Trophoblast cell (in vitro differentiated cells and primary cell): ENCODE measurements around the gene PKMYT1.

ENCODE experiments used
- DNase-seq, 2 donors: peaks; one replicate each; pipeline ENCODE4 v3.0.0-alpha.2; 2016
- H2AFZ ChIP-seq: 2 replicates; pipeline ENCODE4 v1.6.1; 2013; ENCODE audit warnings: low read length, moderate library complexity, mild to moderate bottlenecking; ENCODE audit not compliant: insufficient read depth, poor library complexity
- H2AK5ac ChIP-seq: 2 replicates; pipeline ENCODE4 v1.6.1; 2013; ENCODE audit warnings: mild to moderate bottlenecking, low read length
- H2BK120ac ChIP-seq: 2 replicates; pipeline ENCODE4 v1.6.1; 2013; ENCODE audit warnings: low read length, mild to moderate bottlenecking, moderate library complexity; ENCODE audit not compliant: insufficient read depth, poor library complexity
- H2BK12ac ChIP-seq: 2 replicates; pipeline ENCODE4 v1.6.1; 2013; ENCODE audit warnings: mild to moderate bottlenecking, low read length, moderate library complexity
- H2BK5ac ChIP-seq: 2 replicates; pipeline ENCODE4 v1.6.1; 2013; ENCODE audit warnings: low read length, low read depth, moderate library complexity, mild to moderate bottlenecking; ENCODE audit not compliant: poor library complexity
- H3K14ac ChIP-seq: 2 replicates; pipeline ENCODE4 v1.6.1; 2013; ENCODE audit warnings: mild to moderate bottlenecking, low read length
- H3K18ac ChIP-seq: 2 replicates; pipeline ENCODE4 v1.6.1; 2013; ENCODE audit warnings: mild to moderate bottlenecking, low read length
- H3K23ac ChIP-seq: 2 replicates; pipeline ENCODE4 v1.6.1; 2013; ENCODE audit warnings: low read length
- H3K27ac ChIP-seq: 2 replicates; pipeline ENCODE4 v1.5.1; 2013; ENCODE audit warnings: low read depth, mild to moderate bottlenecking, inconsistent platforms, low read length, moderate library complexity
- H3K27me3 ChIP-seq: 2 replicates; pipeline ENCODE4 v1.6.1; 2013; ENCODE audit warnings: inconsistent platforms, mild to moderate bottlenecking, low read length, moderate library complexity; ENCODE audit not compliant: insufficient read depth
- H3K36me3 ChIP-seq, 2 experiments: 1 replicate in 1 of 2; 2 replicates in 1 of 2; pipeline ENCODE4 v1.6.1; 2013; ENCODE audit warnings: low read length in 2 of 2, mild to moderate bottlenecking in 2 of 2, moderate library complexity in 1 of 2; ENCODE audit not compliant: insufficient read depth in 2 of 2, control insufficient read depth in 1 of 2
- H3K4ac ChIP-seq: 2 replicates; pipeline ENCODE4 v1.6.1; 2013; ENCODE audit warnings: low read depth, mild to moderate bottlenecking, low read length, moderate library complexity
- H3K4me1 ChIP-seq, 2 experiments: 1 replicate in 1 of 2; 2 replicates in 1 of 2; pipeline ENCODE4 v1.6.1; 2013; ENCODE audit warnings: low read length in 2 of 2, mild to moderate bottlenecking in 2 of 2, moderate library complexity in 1 of 2; ENCODE audit not compliant: insufficient read depth in 2 of 2, control insufficient read depth in 1 of 2
- H3K4me2 ChIP-seq: 2 replicates; pipeline ENCODE4 v1.6.1; 2013; ENCODE audit warnings: inconsistent platforms, mild to moderate bottlenecking, low read length, moderate library complexity
- H3K4me3 ChIP-seq: 2 replicates; pipeline ENCODE4 v1.5.1; 2013; ENCODE audit warnings: mild to moderate bottlenecking, low read depth, low read length, inconsistent platforms
- H3K79me1 ChIP-seq: one replicate; pipeline ENCODE4 v1.6.1; 2013; ENCODE audit warnings: low read length
- H3K79me2 ChIP-seq: 2 replicates; pipeline ENCODE4 v1.6.1; 2013; ENCODE audit warnings: low read length, mild to moderate bottlenecking; ENCODE audit not compliant: control insufficient read depth, insufficient read depth, poor library complexity
- H3K9ac ChIP-seq: 2 replicates; pipeline ENCODE4 v1.6.1; 2013; ENCODE audit warnings: mild to moderate bottlenecking, low read length
- H3K9me3 ChIP-seq: 2 replicates; pipeline ENCODE4 v1.6.1; 2013; ENCODE audit warnings: low read depth, mild to moderate bottlenecking, control low read depth, inconsistent platforms, low read length; ENCODE audit not compliant: insufficient read depth
- H4K12ac ChIP-seq: 2 replicates; pipeline ENCODE4 v1.6.1; 2013; ENCODE audit warnings: low read depth, mild to moderate bottlenecking, low read length, moderate library complexity
- H4K8ac ChIP-seq: 2 replicates; pipeline ENCODE4 v1.6.1; 2013; ENCODE audit warnings: low read depth, mild to moderate bottlenecking, low read length, moderate library complexity
- H4K91ac ChIP-seq: one replicate; pipeline ENCODE4 v1.6.1; 2013; ENCODE audit warnings: low read depth, mild to moderate bottlenecking, low read length, moderate library complexity
- WGBS: extraction: QIAGEN DNeasy Blood & Tissue Kit; methylation state at CpG from one replicate; pipeline ENCODE4 v1.1.7; 2013; ENCODE audit warnings: missing lambda C conversion rate; ENCODE audit not compliant: insufficient read length, insufficient coverage; ENCODE audit errors: extremely low coverage; 5-methylcytosine and 5-hydroxymethylcytosine counted together

Gene PKMYT1

DNA sequence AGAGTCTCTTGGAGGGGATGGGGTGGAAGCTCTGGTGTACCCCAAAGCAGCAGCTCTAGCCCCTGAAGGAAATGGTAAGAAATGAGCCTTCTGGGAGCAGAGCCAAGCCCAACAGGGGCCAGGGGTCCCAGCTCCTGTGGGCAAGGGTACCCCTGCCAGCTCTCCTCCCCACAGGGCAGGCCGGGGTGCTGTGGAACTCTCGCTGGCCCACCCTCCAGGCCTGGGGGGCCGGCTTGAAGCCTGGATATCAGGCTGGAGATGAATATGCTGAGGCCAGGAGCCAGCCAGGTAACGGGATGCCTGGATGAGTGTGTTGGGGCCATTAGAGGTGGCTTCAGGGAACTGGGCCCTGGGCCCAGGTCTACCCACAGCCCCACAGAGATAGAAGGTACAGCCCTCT is 20.3 kb upstream of the PKMYT1 start:
- no peak overlapping the region for H2BK120ac ChIP-seq
- H4K8ac ChIP-seq = no peak overlapping the region
- no peak overlapping the region for H2BK5ac ChIP-seq
- H4K91ac ChIP-seq = no peak overlapping the region
- DNase-seq = no peak
- H3K4me1 ChIP-seq = no peaks in the 10 kb centered on the region
- no peak overlapping the region for H2BK12ac ChIP-seq
- H4K12ac ChIP-seq = no peak overlapping the region
- H3K4me3 ChIP-seq = no peak overlapping the region
- no peaks in the 10 kb centered on the region for H3K36me3 ChIP-seq
- no CpG with 5 or more reads among the region's 4 CpGs for WGBS
- no peak overlapping the region for H3K27ac ChIP-seq
- H3K4ac ChIP-seq = no peak overlapping the region
- no peak overlapping the region for H2AK5ac ChIP-seq
- H3K14ac ChIP-seq = no peak overlapping the region
- H3K9me3 ChIP-seq = no peaks in the 10 kb centered on the region
- no peak overlapping the region for H3K9ac ChIP-seq
- no peak overlapping the region for H3K18ac ChIP-seq
- H3K79me1 ChIP-seq = no peaks in the 10 kb centered on the region
- H2AFZ ChIP-seq = no peak overlapping the region
- H3K4me2 ChIP-seq = no peak overlapping the region
- H3K79me2 ChIP-seq = no peaks in the 10 kb centered on the region
- H3K27me3 ChIP-seq = no peaks in the 10 kb centered on the region
- no peak overlapping the region for H3K23ac ChIP-seq

DNA sequence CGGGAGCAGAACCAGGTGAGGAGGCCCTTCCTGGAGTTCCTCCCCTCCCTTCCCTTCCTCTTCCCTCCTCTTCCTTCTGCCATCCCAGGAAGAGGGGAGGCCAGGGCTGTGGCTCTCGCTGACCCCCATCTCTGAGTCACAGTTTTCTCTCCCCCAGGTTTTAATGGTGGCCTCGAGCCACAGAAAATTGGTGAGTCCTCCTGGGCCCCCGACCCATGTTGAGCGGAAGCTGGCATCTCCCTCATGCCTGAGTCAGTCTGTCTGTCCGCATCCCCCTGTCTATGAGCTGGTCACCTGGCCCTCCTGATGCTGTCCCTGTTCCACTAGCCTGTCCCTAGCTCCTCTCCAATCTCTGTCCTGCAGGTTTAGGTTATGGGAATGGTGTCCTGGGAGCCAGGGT is 19.7 kb upstream of the PKMYT1 start:
- Histone ChIP-seq H3K4ac (no peak overlapping the region), H3K9me3 (no peaks in the 10 kb centered on the region), H3K4me1 (no peaks in the 10 kb centered on the region), H4K91ac (no peak overlapping the region), H2AK5ac (no peak overlapping the region), H2BK5ac (no peak overlapping the region), H3K27me3 (no peaks in the 10 kb centered on the region), H3K9ac (no peak overlapping the region), H3K4me3 (no peak overlapping the region), H2BK120ac (no peak overlapping the region), H4K8ac (no peak overlapping the region), H3K4me2 (no peak overlapping the region), H2AFZ (no peak overlapping the region), H3K79me2 (no peaks in the 10 kb centered on the region), H3K27ac (no peak overlapping the region), H3K14ac (no peak overlapping the region), H3K36me3 (no peaks in the 10 kb centered on the region), H3K18ac (no peak overlapping the region), H3K79me1 (no peaks in the 10 kb centered on the region), H3K23ac (no peak overlapping the region), H4K12ac (no peak overlapping the region), H2BK12ac (no peak overlapping the region)
- WGBS = no CpG with 5 or more reads among the region's 6 CpGs
- no peak for DNase-seq

DNA sequence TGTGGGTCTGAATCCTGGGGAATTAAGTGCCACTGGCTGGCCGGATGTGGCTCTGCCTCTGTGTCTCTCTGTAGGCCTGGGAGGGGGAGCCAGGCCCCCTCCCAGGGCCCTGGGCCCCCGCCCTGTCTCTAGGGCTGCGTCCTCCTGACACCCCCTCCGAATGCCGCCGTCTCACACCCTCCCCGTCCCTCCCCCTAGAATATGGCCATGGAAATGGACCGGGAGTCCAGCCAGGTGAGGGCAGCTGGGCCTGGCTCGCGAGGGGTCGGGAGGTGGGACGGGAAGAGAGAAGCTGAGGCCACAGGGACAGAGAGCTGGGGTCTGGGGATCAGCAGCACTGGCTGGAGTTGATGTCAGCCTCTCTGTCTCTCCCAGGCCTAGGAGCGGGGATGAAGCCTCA is 16.1 kb upstream of the PKMYT1 start:
- H3K79me1 ChIP-seq = no peaks in the 10 kb centered on the region
- WGBS = no CpG with 5 or more reads among the region's 13 CpGs
- H3K4me1 ChIP-seq = no peaks in the 10 kb centered on the region
- no peak overlapping the region for H2AFZ ChIP-seq
- no peak overlapping the region for H3K23ac ChIP-seq
- no peaks in the 10 kb centered on the region for H3K79me2 ChIP-seq
- H2BK12ac ChIP-seq = no peak overlapping the region
- H3K14ac ChIP-seq = no peak overlapping the region
- H3K9ac ChIP-seq = no peak overlapping the region
- no peak overlapping the region for H2BK120ac ChIP-seq
- H3K4me3 ChIP-seq = no peak overlapping the region
- no peak overlapping the region for H2BK5ac ChIP-seq
- no peaks in the 10 kb centered on the region for H3K9me3 ChIP-seq
- no peak for DNase-seq
- no peak overlapping the region for H3K4ac ChIP-seq
- H4K12ac ChIP-seq = no peak overlapping the region
- no peaks in the 10 kb centered on the region for H3K27me3 ChIP-seq
- no peaks in the 10 kb centered on the region for H3K36me3 ChIP-seq
- no peak overlapping the region for H4K91ac ChIP-seq
- H3K4me2 ChIP-seq = no peak overlapping the region
- H4K8ac ChIP-seq = no peak overlapping the region
- H3K18ac ChIP-seq = no peak overlapping the region
- no peak overlapping the region for H2AK5ac ChIP-seq
- no peak overlapping the region for H3K27ac ChIP-seq

DNA sequence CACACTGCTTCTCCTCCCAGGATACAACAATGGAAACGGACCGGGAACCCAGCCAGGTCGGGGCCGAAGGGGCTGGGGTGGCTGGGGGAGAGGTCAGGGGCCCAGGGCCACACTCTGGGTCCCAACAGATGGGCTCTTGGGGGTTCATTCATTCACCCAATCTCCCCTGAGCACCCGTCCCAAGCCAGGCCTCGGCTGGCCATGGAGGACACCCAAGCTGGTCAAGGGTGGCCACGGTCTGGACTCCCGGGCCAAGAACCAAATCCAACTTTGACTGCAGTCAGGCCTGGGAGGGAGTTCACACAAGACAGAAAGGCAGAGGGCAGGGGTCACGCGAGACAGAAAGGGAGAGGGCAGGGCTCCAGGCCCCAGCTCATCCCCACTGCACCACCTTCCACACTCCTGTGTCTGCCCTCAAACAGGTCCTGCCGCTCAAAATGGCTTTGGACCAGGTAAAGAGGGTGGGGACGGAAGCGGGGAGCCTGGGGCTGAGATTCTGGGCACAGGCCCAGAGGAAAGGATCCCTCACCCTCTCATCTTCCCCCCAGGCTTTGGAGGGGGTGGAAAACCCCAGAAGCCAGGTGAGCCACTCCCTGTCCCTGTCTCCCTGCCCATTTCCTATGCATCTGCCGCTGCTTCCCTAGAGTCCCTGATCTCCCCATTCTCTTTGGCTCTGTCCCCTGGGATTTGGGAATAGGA is 12.3 kb upstream of the PKMYT1 start:
- no peak overlapping the region for H3K23ac ChIP-seq
- WGBS = no CpG with 5 or more reads among the region's 14 CpGs

More for the DNA sequence above, 12.3 kb upstream of the PKMYT1 start:
- no peak for DNase-seq
- Histone ChIP-seq H2BK5ac (no peak overlapping the region), H2AK5ac (no peak overlapping the region), H3K27ac (no peak overlapping the region), H3K4ac (no peak overlapping the region), H3K4me3 (no peak overlapping the region), H3K27me3 (no peaks in the 10 kb centered on the region), H2AFZ (no peak overlapping the region), H3K36me3 (no peaks in the 10 kb centered on the region), H3K4me1 (peaks cover 3 to 5% of the 10 kb centered on the region in 2 experiments), H2BK120ac (no peak overlapping the region), H4K91ac (no peak overlapping the region), H3K9ac (no peak overlapping the region), H3K18ac (no peak overlapping the region), H3K4me2 (no peak overlapping the region), H2BK12ac (no peak overlapping the region), H3K79me1 (no peaks in the 10 kb centered on the region), H3K9me3 (no peaks in the 10 kb centered on the region), H3K79me2 (no peaks in the 10 kb centered on the region), H4K12ac (no peak overlapping the region), H3K14ac (no peak overlapping the region), H4K8ac (no peak overlapping the region)
